Measurements from ENCODE around the gene NBPF26.
"Not testable (repeated sequence)": the region's sequence is repeated elsewhere in the genome, so short reads cannot be mapped to it uniquely, and the experiment has no call there.

NBPF26 gene

GRCh38 chr1:120850537-120851421, 127.0 kb downstream of the NBPF26 start:
- DNase-seq (ENCODE audit: low read depth in 4 of 4, low spot score in 1 of 4), result peak; percentile 50 to 77 (median 58)

- not testable (repeated sequence) for DNase-seq (ENCODE audit: low read depth in 4 of 4, low spot score in 1 of 4)
These were observed 134.4 kb downstream of the NBPF26 start for GRCh38 chr1:120858144-120858543.

- not testable (repeated sequence) for DNase-seq (ENCODE audit: low read depth in 4 of 4, low spot score in 1 of 4)
These were observed 136.0 kb downstream of the NBPF26 start for GRCh38 chr1:120859615-120860234.

- DNase-seq (ENCODE audit: low read depth in 4 of 4, low spot score in 1 of 4), result not testable (repeated sequence)
These were observed 154.5 kb downstream of the NBPF26 start for GRCh38 chr1:120878206-120878605.

GRCh38 chr1:120880056-120880455, 156.3 kb downstream of the NBPF26 start:
- DNase-seq (ENCODE audit: low read depth in 4 of 4, low spot score in 1 of 4), result not testable (repeated sequence)

GRCh38 chr1:120881934-120882333, 158.2 kb downstream of the NBPF26 start:
- DNase-seq (ENCODE audit: low read depth in 4 of 4, low spot score in 1 of 4), result not testable (repeated sequence)
